ENCODE results near the gene MRPS12.

GRCh38 chr19:38907227-38907626, 23.5 kb upstream of the MRPS12 start:
- no peak for TF ChIP-seq CTCF (IDR thresholded peaks at IDR 0.05)
- no peak for TF ChIP-seq ZFX (IDR thresholded peaks at IDR 0.05; ENCODE audit: borderline replicate concordance)

Measured in 22Rv1 (cell line).